OCI-LY3 (cell line): ENCODE results near the gene SRF.

Experiments used
- H2AFZ ChIP-seq: fragments of 200-600, 300-600 bp; shearing (Covaris generic); 2 replicates; pipeline ENCODE4 v1.6.0; 2014; ENCODE audit warnings: antibody characterized with exemption, low read depth, low read length
- H3K27ac ChIP-seq: fragments of 200-600, 300-600 bp; sonication (generic); 2 replicates; pipeline ENCODE4 v1.5.1; 2014; ENCODE audit warnings: mild to moderate bottlenecking, low read length, moderate library complexity, mixed read lengths
- H3K27me3 ChIP-seq: fragments of 200-600, 300-600 bp; sonication (generic); 2 replicates; pipeline ENCODE4 v1.6.1; 2014; ENCODE audit warnings: low read depth, low read length, mixed read lengths
- H3K36me3 ChIP-seq: fragments of 200-600, 300-600 bp; sonication (generic); replicated peaks from 2 replicates; pipeline ENCODE3; 2014; ENCODE audit warnings: low read depth, low read length, mixed read lengths
- H3K4me1 ChIP-seq: fragments of 300-600, 200-600 bp; sonication (generic); 2 replicates; pipeline ENCODE4 v1.6.1; 2014; ENCODE audit warnings: low read length, mixed read lengths
- H3K4me2 ChIP-seq: fragments of 200-600, 300-600 bp; sonication (generic); 2 replicates; pipeline ENCODE4 v1.6.1; 2014; ENCODE audit warnings: low read length, mixed read lengths
- H3K4me3 ChIP-seq: fragments of 300-600, 200-600 bp; sonication (generic); 2 replicates; pipeline ENCODE4 v1.5.1; 2014; ENCODE audit warnings: antibody characterized with exemption, mild to moderate bottlenecking, low read length, moderate library complexity
- H3K79me2 ChIP-seq: fragments of 300-600, 200-600 bp; shearing (Covaris generic); 2 replicates; pipeline ENCODE4 v1.6.1; 2014; ENCODE audit warnings: mild to moderate bottlenecking, low read length, mixed read lengths
- H3K9ac ChIP-seq: fragments of 300-600, 200-600 bp; shearing (Covaris generic); 2 replicates; pipeline ENCODE4 v1.6.0; 2014; ENCODE audit warnings: mild to moderate bottlenecking, low read length, moderate library complexity
- H3K9me3 ChIP-seq: fragments of 200-600, 300-600 bp; shearing (Covaris generic); 2 replicates; pipeline ENCODE4 v1.6.1; 2014; ENCODE audit warnings: low read length, mixed read lengths; ENCODE audit not compliant: insufficient read depth
- H4K20me1 ChIP-seq: fragments of 200-600, 300-600 bp; sonication (generic); 2 replicates; pipeline ENCODE4 v1.6.1; 2016; ENCODE audit warnings: low read length, mixed read lengths; ENCODE audit not compliant: insufficient read depth
- CTCF ChIP-seq: fragments of 200-600, 300-600 bp; sonication (generic); IDR thresholded peaks from 2 replicates; pipeline ENCODE4 v1.5.1; 2014; ENCODE audit warnings: antibody characterized with exemption, low read length, low read depth
- EZH2phosphoT487 ChIP-seq: fragments of 200-600 bp; shearing (Covaris generic); IDR thresholded peaks from 2 replicates; pipeline ENCODE4 v1.6.1; 2018; ENCODE audit warnings: antibody characterized with exemption, mixed run types, low read depth

SRF gene

GRCh38 chr6:43171707-43172103 lies 636 bp downstream of the SRF start:
- Histone ChIP-seq H3K9ac (peak overlapping the region; percentile 93), H2AFZ (no peak overlapping the region), H3K4me3 (peak overlapping the region; percentile 86), H3K27ac (peak overlapping the region; percentile 70), H3K27me3 (no peaks in the 10 kb centered on the region), H3K36me3 (peaks cover 25% of the 10 kb centered on the region), H3K79me2 (peaks cover 47% of the 10 kb centered on the region), H4K20me1 (peaks cover 33% of the 10 kb centered on the region), H3K4me1 (peaks cover 33% of the 10 kb centered on the region), H3K9me3 (no peaks in the 10 kb centered on the region), H3K4me2 (peak overlapping the region; percentile 97)
- TF ChIP-seq CTCF (no peak), EZH2phosphoT487 (no peak)

GRCh38 chr6:43172104-43173007 lies 1.3 kb downstream of the SRF start:
- H3K9ac ChIP-seq = peak overlapping the region; percentile 93
- H3K4me1 ChIP-seq = peaks cover 33% of the 10 kb centered on the region
- H4K20me1 ChIP-seq = peaks cover 33% of the 10 kb centered on the region
- H3K4me3 ChIP-seq = peak overlapping the region; percentile 86
- H3K36me3 ChIP-seq = peaks cover 28% of the 10 kb centered on the region
- peak overlapping the region; percentile 70 for H3K27ac ChIP-seq
- H3K9me3 ChIP-seq = no peaks in the 10 kb centered on the region
- H3K27me3 ChIP-seq = no peaks in the 10 kb centered on the region
- H3K79me2 ChIP-seq = peaks cover 49% of the 10 kb centered on the region
- peak overlapping the region; percentile 97 for H3K4me2 ChIP-seq
- no peak overlapping the region for H2AFZ ChIP-seq
- no peak for TF ChIP-seq CTCF
- TF ChIP-seq EZH2phosphoT487 = no peak

DNA sequence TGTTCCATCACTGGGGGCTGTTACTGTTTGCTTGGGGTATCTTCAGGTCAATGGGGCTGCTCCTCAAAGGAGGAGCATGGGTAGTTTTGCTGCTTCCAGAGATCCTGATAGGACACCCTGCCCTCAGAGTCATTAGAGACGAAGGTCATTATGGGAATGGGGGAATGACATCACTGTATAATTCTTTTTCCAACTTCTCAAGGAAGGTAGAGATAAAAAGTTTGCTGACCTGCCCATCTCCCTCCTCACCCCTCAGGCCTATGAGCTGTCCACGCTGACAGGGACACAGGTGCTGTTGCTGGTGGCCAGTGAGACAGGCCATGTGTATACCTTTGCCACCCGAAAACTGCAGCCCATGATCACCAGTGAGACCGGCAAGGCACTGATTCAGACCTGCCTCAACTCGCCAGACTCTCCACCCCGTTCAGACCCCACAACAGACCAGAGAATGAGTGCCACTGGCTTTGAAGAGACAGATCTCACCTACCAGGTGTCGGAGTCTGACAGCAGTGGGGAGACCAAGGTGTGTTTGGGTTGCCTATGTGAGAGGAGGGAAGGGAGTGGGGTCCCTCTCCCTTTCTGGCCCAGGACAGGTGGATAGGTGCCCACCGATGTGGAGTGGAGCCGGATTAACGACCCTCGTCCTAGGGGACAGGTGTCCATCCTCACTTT lies 2.7 kb downstream of the SRF start:
- Histone ChIP-seq H3K4me2 (peak overlapping the region; percentile 97), H2AFZ (no peak overlapping the region), H4K20me1 (peaks cover 33% of the 10 kb centered on the region), H3K27ac (peak overlapping the region; percentile 73), H3K4me3 (peak overlapping the region; percentile 86), H3K27me3 (no peaks in the 10 kb centered on the region), H3K9ac (peak overlapping the region; percentile 93; the same call in 1 of the 2 replicates), H3K4me1 (peaks cover 33% of the 10 kb centered on the region), H3K9me3 (no peaks in the 10 kb centered on the region), H3K36me3 (peaks cover 38% of the 10 kb centered on the region), H3K79me2 (peaks cover 49% of the 10 kb centered on the region)
- TF ChIP-seq EZH2phosphoT487 (no peak), CTCF (no peak)
